ENCODE results near the gene C20orf204.
"Not testable (repeated sequence)": the region's sequence is repeated elsewhere in the genome, so short reads cannot be mapped to it uniquely, and the experiment has no call there.

Gene C20orf204

GRCh38 chr20:64084685-64085152, 48.7 kb downstream of the C20orf204 start:
- DNase-seq = no peak

- DNase-seq = no peak
These were observed 50.8 kb downstream of the C20orf204 start for GRCh38 chr20:64086801-64087200.

- not testable (repeated sequence) for DNase-seq
These were observed 51.3 kb downstream of the C20orf204 start for GRCh38 chr20:64087226-64087825.

- DNase-seq = not testable (repeated sequence)
These were observed 52.6 kb downstream of the C20orf204 start for GRCh38 chr20:64088586-64088985.
